OCI-LY3 (cell line): ENCODE results near the gene ZBTB18.

Source experiments
- H2AFZ ChIP-seq: fragments of 200-600, 300-600 bp; shearing (Covaris generic); 2 replicates; pipeline ENCODE4 v1.6.0; 2014; ENCODE audit warnings: antibody characterized with exemption, low read depth, low read length
- H3K27ac ChIP-seq: fragments of 200-600, 300-600 bp; sonication (generic); 2 replicates; pipeline ENCODE4 v1.5.1; 2014; ENCODE audit warnings: mild to moderate bottlenecking, low read length, moderate library complexity, mixed read lengths
- H3K27me3 ChIP-seq: fragments of 200-600, 300-600 bp; sonication (generic); 2 replicates; pipeline ENCODE4 v1.6.1; 2014; ENCODE audit warnings: low read depth, low read length, mixed read lengths
- H3K36me3 ChIP-seq: fragments of 200-600, 300-600 bp; sonication (generic); replicated peaks from 2 replicates; pipeline ENCODE3; 2014; ENCODE audit warnings: low read depth, low read length, mixed read lengths
- H3K4me1 ChIP-seq: fragments of 300-600, 200-600 bp; sonication (generic); 2 replicates; pipeline ENCODE4 v1.6.1; 2014; ENCODE audit warnings: low read length, mixed read lengths
- H3K4me2 ChIP-seq: fragments of 200-600, 300-600 bp; sonication (generic); 2 replicates; pipeline ENCODE4 v1.6.1; 2014; ENCODE audit warnings: low read length, mixed read lengths
- H3K4me3 ChIP-seq: fragments of 300-600, 200-600 bp; sonication (generic); 2 replicates; pipeline ENCODE4 v1.5.1; 2014; ENCODE audit warnings: antibody characterized with exemption, mild to moderate bottlenecking, low read length, moderate library complexity
- H3K79me2 ChIP-seq: fragments of 300-600, 200-600 bp; shearing (Covaris generic); 2 replicates; pipeline ENCODE4 v1.6.1; 2014; ENCODE audit warnings: mild to moderate bottlenecking, low read length, mixed read lengths
- H3K9ac ChIP-seq: fragments of 300-600, 200-600 bp; shearing (Covaris generic); 2 replicates; pipeline ENCODE4 v1.6.0; 2014; ENCODE audit warnings: mild to moderate bottlenecking, low read length, moderate library complexity
- H3K9me3 ChIP-seq: fragments of 200-600, 300-600 bp; shearing (Covaris generic); 2 replicates; pipeline ENCODE4 v1.6.1; 2014; ENCODE audit warnings: low read length, mixed read lengths; ENCODE audit not compliant: insufficient read depth
- H4K20me1 ChIP-seq: fragments of 200-600, 300-600 bp; sonication (generic); 2 replicates; pipeline ENCODE4 v1.6.1; 2016; ENCODE audit warnings: low read length, mixed read lengths; ENCODE audit not compliant: insufficient read depth
- EZH2phosphoT487 ChIP-seq: fragments of 200-600 bp; shearing (Covaris generic); IDR thresholded peaks from 2 replicates; pipeline ENCODE4 v1.6.1; 2018; ENCODE audit warnings: antibody characterized with exemption, mixed run types, low read depth
- TF ChIP-seq, protein P1 (sequence below): fragments of 200-600, 300-600 bp; sonication (generic); IDR thresholded peaks from 2 replicates; pipeline ENCODE4 v1.5.1; 2014; ENCODE audit warnings: antibody characterized with exemption, low read length, low read depth

Gene ZBTB18

DNA sequence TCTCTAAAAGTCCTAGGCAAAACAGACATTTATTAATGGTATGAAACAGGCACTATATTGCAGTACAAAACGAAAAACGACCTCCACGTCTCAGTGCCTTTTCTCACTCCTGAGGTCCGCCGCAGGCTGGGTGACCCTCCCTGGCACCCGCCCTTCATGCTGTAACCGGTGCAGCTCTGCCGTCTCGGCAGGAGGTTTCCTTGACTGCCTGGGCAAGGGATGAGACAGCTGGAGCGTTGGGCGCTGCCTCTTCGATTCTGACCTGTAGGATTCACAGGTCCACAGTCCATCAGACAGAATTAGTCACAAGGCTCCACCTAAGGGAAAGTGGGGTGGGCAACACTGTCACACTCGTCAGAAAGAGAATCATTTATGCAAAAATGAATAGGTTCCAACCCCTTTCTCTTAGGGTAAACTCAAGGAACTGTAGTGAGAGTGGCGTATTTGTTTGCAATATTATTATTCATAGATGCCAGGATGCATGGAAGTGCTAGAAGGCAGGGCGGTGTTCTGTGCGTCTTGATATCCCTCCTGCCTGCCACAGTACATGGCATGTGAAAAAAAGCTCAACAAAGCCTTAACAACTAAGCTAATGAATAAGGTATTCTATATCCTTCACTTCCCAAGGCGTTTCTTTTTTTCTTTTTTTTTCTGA lies 23.5 kb upstream of the ZBTB18 start:
- H3K9me3 ChIP-seq: no peaks in the 10 kb centered on the region
- H3K4me1 ChIP-seq: no peaks in the 10 kb centered on the region
- H4K20me1 ChIP-seq: no peaks in the 10 kb centered on the region
- no peaks in the 10 kb centered on the region for H3K79me2 ChIP-seq
- no peak overlapping the region for H3K4me3 ChIP-seq
- no peaks in the 10 kb centered on the region for H3K36me3 ChIP-seq
- TF ChIP-seq, protein P1, sequence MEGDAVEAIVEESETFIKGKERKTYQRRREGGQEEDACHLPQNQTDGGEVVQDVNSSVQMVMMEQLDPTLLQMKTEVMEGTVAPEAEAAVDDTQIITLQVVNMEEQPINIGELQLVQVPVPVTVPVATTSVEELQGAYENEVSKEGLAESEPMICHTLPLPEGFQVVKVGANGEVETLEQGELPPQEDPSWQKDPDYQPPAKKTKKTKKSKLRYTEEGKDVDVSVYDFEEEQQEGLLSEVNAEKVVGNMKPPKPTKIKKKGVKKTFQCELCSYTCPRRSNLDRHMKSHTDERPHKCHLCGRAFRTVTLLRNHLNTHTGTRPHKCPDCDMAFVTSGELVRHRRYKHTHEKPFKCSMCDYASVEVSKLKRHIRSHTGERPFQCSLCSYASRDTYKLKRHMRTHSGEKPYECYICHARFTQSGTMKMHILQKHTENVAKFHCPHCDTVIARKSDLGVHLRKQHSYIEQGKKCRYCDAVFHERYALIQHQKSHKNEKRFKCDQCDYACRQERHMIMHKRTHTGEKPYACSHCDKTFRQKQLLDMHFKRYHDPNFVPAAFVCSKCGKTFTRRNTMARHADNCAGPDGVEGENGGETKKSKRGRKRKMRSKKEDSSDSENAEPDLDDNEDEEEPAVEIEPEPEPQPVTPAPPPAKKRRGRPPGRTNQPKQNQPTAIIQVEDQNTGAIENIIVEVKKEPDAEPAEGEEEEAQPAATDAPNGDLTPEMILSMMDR: no peak
- no peak for TF ChIP-seq EZH2phosphoT487
- no peak overlapping the region for H3K9ac ChIP-seq
- H3K27ac ChIP-seq: no peak overlapping the region
- no peak overlapping the region for H3K4me2 ChIP-seq
- H2AFZ ChIP-seq: no peak overlapping the region
- H3K27me3 ChIP-seq: peaks cover 53% of the 10 kb centered on the region

DNA sequence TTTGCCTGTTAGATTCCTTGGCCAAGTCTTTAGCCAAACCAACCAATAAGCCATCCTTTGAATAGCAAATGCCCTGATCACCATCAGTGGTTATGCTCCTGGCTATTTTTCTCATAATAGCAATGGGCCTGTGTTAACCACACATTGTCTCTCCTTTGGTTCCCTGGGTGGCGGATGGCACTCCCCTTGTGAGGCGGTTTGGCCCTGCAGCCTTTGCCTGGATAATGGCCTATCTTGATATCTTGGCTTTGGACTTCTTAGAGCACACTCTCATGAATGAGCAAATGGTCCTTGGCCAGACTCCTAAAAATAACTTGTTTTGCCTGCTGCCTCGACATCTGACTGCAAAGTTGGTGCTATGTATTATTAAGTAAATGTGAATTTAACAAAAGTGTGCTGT lies 22.4 kb upstream of the ZBTB18 start:
- no peak overlapping the region for H2AFZ ChIP-seq
- H3K27me3 ChIP-seq: peaks cover 48% of the 10 kb centered on the region
- no peak overlapping the region for H3K27ac ChIP-seq
- no peaks in the 10 kb centered on the region for H3K9me3 ChIP-seq
- no peak overlapping the region for H3K9ac ChIP-seq
- H3K4me2 ChIP-seq: no peak overlapping the region
- H4K20me1 ChIP-seq: no peaks in the 10 kb centered on the region
- TF ChIP-seq, protein P1: no peak
- TF ChIP-seq EZH2phosphoT487: no peak
- no peak overlapping the region for H3K4me3 ChIP-seq
- no peaks in the 10 kb centered on the region for H3K79me2 ChIP-seq
- H3K4me1 ChIP-seq: no peaks in the 10 kb centered on the region
- H3K36me3 ChIP-seq: no peaks in the 10 kb centered on the region

DNA sequence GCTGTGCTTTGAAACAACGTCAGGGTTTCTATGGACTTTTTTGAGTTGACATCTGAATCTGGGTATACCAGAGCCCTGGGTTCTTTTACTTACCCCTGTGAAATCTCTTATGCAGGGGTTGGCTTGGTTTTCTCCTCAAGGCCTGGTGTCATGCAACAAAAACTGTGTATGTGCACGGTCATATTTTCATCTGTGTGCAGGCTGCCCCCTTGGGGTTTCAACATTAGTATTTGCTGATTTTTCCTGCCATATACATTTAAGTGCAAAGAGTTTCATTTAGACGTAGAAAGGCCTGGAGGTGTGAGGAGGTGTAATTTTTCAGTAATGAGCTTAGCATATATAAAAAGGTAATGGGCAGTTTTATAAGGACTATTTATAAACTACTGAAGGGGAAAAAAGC lies 22.0 kb upstream of the ZBTB18 start:
- no peaks in the 10 kb centered on the region for H3K79me2 ChIP-seq
- H3K4me2 ChIP-seq: no peak overlapping the region
- H3K9me3 ChIP-seq: no peaks in the 10 kb centered on the region
- no peak for TF ChIP-seq EZH2phosphoT487
- TF ChIP-seq, protein P1: 0 out of 2 replicates have a peak, but pooled peaks have one; percentile 33
- H3K9ac ChIP-seq: no peak overlapping the region
- no peak overlapping the region for H2AFZ ChIP-seq
- H3K4me1 ChIP-seq: no peaks in the 10 kb centered on the region
- H3K36me3 ChIP-seq: no peaks in the 10 kb centered on the region
- H3K4me3 ChIP-seq: no peak overlapping the region
- H4K20me1 ChIP-seq: no peaks in the 10 kb centered on the region
- H3K27me3 ChIP-seq: peaks cover 46% of the 10 kb centered on the region
- H3K27ac ChIP-seq: no peak overlapping the region

DNA sequence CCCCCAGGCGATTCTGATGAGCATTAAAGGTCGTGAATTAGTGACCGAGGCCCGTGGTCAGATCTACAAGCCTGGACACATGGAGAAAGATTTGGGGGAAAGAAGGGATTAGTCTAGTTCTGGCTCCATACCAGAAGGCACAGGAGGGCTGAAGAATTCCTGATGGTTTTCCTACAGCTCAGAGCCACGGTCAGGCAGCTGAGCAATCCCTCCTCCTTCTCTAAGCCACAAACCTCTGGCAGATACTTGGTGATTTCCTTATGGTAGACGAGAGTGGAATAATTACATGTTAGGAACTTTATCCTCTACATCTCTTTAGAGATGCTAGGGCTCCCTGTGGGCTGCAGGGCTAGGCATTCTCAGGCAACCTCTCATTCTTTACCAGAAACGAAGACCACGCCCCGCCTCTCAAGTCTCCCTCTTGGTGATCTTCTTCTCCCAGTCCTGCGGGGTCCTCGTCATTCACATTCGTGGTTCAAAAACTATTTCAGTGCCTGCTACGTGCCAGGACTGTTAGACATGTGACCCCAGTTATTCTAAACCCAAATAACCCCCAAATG lies 20.5 kb upstream of the ZBTB18 start:
- H3K27ac ChIP-seq: no peak overlapping the region
- TF ChIP-seq, protein P1: no peak
- TF ChIP-seq EZH2phosphoT487: no peak
- no peaks in the 10 kb centered on the region for H3K79me2 ChIP-seq
- H4K20me1 ChIP-seq: no peaks in the 10 kb centered on the region
- peaks cover 34% of the 10 kb centered on the region for H3K27me3 ChIP-seq
- H3K4me3 ChIP-seq: no peak overlapping the region
- no peak overlapping the region for H3K9ac ChIP-seq
- no peaks in the 10 kb centered on the region for H3K9me3 ChIP-seq
- H2AFZ ChIP-seq: no peak overlapping the region
- no peak overlapping the region for H3K4me2 ChIP-seq
- no peaks in the 10 kb centered on the region for H3K36me3 ChIP-seq
- no peaks in the 10 kb centered on the region for H3K4me1 ChIP-seq
